CD4-positive, alpha-beta T cell treated with Interleukin-2 at 100 ng/mL for 4 hours (primary cell): Measurements from ENCODE around the gene NCOA4.
"Not testable (repeated sequence)": the region's sequence is repeated elsewhere in the genome, so short reads cannot be mapped to it uniquely, and the experiment has no call there.

Experiments
- DNase-seq: peaks from one replicate; pipeline ENCODE4 v3.0.0-alpha.2; 2020; ENCODE audit warnings: low spot score

The NCOA4 gene

DNA sequence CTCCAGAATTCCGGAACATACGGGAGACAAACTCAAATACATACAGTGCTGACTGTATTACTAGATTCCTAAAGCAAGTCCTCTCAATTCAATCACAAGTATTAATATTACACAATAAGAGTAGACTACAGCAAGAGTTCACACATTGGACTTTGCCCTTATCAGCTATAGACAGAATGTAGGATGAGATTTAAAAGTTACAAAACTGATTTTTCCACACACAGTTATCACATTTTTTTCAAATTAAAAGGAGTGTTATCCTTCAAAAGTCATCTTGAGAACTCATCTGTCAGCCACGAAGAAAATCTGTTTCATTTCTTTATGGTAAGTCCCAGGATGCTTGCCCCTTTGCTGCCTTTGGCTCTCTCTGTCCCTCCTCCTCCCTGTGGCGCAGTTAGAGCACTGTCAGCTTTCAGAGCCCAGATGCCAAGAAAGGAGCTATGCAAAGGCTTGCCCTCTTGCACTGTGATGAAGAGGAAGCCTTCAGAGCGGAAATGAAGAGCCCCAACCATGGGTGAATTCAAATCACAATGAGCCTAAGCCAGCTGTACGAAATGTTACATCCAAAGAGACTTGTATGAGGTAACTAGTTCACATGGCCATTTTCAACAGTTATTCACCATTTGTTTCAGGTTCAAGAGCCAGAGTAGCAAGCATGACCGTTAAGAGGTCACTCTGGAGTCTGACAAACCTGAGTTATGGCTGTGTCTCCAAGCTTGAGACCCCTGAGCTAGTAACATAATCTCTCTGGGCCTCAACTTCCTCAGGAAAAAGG, 10.7 kb downstream of the NCOA4 start:
- no peak for DNase-seq

- no peak for DNase-seq
Measured at GRCh38 chr10:46019177-46019528, 11.3 kb downstream of the NCOA4 start.

GRCh38 chr10:46018453-46019176, 11.8 kb downstream of the NCOA4 start:
- DNase-seq: no peak

GRCh38 chr10:46017733-46018132, 12.7 kb downstream of the NCOA4 start:
- no peak for DNase-seq

- no peak for DNase-seq
Measured at GRCh38 chr10:46016811-46017210, 13.6 kb downstream of the NCOA4 start.

DNA sequence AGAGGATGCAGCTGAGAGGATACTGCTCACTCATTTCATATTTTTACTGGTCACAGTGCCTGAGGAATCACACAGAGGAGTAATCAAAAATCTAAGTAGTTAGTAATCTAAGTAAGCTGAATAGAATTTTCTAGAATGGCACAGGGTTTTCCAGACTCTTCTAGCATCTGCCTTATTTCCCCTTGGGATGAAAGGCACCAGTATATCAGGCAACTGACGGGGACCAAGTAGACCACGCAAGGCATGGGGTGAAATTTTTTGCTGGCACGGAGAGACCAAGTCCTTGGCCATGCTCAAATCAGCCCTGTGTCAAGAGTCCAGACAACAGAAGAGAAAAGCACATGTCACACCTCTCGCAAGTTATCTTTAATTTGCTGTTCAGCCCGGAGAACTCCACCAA, 14.2 kb downstream of the NCOA4 start:
- no peak for DNase-seq

- no peak for DNase-seq
Measured at GRCh38 chr10:46014683-46015405, 15.6 kb downstream of the NCOA4 start.

DNA sequence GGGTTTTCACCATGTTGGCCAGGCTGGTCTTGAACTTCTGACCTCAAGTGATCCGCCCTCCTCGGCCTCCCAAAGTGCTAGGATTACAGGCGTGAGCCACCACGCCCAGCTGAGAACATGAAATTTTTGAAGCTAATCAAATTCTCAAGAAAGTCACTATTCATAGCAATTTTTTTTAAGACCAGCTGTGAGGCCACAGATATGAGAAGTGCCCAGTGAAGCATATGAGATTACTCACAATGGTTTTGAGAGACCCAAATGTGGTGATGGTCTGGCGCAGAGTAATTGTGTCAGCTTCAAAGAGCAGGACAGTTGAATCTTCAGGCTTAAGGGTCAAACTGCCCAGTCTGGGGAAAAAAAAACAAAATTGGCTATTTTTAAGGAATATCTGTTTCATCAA, 16.2 kb downstream of the NCOA4 start:
- DNase-seq: no peak

- no peak for DNase-seq
Measured at GRCh38 chr10:46012746-46013145, 17.7 kb downstream of the NCOA4 start.

- DNase-seq: no peak
Measured at GRCh38 chr10:46006219-46006618, 24.2 kb downstream of the NCOA4 start.

DNA sequence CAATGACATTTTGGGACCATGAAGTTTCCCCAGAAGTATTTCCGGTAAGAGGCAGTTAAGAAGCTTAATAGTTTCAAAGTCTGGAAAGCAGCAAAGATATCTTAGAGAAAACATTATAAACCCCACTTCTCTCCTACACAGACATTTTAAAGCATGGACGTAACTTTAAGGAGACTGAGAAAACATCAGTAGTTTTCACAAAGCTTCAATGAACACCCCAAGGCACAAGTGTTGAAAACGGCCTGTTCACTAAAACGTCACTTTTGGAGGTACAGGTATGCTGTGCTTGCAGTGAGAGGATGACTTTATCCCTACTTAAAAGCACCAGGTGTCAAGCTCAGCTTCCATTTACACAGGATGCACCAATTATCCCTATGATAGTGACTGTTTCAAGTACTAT, 25.0 kb downstream of the NCOA4 start:
- no peak for DNase-seq

DNA sequence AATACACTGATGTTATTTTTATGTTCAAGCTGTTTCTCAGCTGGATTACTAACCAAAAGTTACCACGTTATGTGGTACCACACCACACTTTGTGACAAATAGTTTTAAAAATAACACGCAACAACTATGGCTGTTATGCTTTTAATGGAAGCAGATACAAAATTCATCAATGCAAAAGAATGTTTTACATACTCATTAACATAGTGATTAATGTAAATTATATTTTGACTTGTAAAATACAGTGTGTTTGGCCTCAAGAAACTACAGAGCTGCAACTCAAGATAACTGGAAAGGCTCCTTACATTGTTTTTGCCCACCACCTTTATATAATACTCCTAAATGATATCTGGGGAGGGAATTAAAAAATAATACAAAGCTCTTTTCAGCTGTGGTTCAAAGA, 25.5 kb downstream of the NCOA4 start:
- DNase-seq: no peak

DNA sequence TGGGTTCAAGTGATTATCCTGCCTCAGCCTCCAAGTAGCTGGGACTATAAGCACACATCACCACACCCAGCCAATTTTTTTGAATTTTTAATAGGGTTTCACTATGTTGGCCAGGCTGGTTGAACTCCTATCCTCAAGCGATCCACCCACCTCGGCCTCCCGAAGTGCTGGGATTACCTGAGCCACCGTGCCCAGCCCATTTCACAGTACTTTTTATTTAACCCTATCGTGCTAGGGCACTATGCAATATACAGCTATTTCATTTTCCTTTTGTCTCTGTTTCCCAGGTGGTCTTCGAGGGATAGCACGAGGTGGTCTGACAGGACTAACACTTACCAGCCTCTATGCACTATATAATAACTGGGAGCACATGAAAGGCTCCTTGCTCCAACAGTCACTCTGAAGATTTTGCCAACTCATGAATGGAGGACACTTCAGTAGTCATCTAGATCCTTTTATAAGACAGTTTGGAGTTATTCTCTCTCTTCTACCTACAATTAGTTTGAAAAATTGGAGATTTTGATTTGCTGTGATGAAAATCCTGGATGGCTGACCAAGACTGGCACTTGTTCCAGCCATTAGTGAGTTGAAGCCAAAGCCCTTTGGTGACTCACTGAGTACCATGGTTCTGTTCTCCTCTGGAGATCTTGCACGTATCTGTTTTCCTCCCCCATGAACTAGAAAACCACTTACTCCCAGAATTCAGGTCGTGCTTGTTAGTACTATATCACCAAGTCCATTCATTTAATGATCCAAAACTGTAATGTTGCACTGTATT, 27.3 kb downstream of the NCOA4 start:
- DNase-seq: no peak

GRCh38 chr10:46002189-46002687, 28.2 kb downstream of the NCOA4 start:
- DNase-seq: not testable (repeated sequence)

- DNase-seq: no peak
Measured at GRCh38 chr10:46001187-46001756, 29.2 kb downstream of the NCOA4 start.

DNA sequence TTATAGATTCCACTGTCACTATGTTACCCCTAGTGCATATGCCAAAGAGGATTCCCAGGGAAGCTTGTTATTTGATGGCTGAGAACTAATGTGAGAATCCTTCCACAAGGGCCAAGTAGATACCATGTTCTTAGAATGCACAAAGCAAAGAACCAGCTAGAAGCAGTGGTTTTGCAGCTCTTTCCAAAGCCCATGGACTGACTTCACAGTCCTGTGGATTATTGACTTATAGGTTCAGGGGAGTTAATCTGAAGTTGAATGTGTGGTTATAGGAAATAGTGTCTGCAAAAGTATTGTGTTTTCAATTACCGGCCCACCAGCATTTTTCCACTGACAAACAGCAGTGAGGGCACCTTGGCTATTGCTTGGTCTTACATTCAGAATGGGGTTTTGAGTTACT, 29.9 kb downstream of the NCOA4 start:
- no peak for DNase-seq

GRCh38 chr10:45999955-46000354, 30.5 kb downstream of the NCOA4 start:
- DNase-seq: not testable (repeated sequence)

DNA sequence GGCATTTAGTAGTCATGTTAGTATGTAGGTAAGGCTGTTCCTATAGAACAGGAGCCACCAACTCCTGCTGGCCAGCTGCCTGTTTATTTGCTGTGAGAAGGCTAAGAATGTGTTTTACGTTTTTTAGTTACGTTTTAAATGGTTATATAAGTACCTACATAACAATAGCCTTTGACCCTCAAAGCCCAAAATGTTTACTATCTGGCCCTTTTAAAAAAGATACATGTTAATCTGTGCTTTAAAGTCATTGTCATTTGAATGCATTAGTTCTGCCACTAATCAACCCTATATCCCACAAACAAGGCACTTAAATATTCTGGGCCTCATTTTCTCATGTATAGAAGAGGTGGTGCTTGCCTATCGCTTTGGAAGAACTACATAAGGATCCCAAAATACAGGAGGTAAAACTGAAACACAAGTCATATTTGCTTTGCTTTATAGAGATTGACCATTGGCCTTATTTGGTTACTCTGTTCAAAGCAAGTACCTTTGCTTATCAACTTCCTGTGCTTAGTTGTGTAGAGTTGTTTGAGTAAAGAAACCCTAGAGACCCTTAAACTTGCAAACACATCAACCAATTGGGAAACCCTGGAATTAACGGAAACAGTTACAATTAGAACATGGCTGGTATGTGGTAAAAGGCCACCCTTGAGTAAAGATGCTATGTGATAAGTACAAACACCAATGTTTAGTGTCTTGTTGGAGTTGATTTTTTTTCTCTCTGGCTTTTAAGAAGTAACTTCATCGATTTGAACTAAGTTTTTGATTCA, 32.2 kb downstream of the NCOA4 start:
- no peak for DNase-seq

DNA sequence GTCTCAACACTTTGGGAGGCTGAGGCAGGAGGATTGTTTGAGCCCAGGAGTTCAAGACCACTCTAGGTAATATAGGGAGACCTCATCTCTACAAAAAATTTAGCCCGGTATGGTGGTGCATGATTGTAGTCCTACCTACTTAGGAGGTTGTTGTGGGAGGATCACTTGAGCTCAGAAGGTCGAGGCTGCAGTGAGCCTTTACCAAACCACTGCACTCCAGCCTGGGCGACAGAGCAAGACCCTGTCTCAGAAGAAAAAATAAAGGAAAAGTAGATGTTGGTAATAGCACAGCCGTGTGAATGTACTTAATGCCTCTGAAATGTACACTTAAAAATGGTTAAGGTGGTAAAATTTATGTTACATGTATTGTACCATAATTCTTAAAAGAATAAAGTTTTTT, 32.9 kb downstream of the NCOA4 start:
- DNase-seq: no peak

GRCh38 chr10:45985590-45985989, 44.8 kb downstream of the NCOA4 start:
- not testable (repeated sequence) for DNase-seq

DNA sequence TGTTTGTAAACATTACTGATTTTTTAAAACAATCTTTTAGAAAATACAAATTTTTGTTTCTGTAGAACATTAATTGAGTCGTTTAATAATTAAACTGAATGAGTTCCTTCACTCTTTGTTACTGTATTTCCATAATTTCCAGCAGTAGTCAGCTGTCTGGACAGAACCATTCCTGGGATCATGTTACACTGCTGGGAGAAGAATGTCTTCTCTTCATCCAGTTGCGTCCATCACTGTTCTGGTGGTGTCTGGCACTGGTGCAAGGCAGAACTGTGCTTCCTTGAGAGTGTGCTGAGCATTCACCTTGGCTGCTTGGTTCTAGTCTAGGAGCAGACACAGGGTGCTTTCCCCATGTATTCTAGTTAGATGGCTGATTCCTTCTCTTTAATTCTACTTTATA, 46.0 kb downstream of the NCOA4 start:
- DNase-seq: not testable (repeated sequence)
